Type B pancreatic cell (in vitro differentiated cells): ENCODE results near the gene TSPAN15. TPM values are rescaled to one million over a fixed set of nuclear protein-coding genes. Genes with fewer than 3 reads are reported as not detected.

ENCODE experiments used
- DNase-seq: peaks from one replicate; pipeline ENCODE4 v3.0.0; 2021; ENCODE audit warnings: mixed read lengths; ENCODE audit not compliant: unreplicated experiment; ENCODE audit errors: extremely low spot score
- H3K27ac Mint-ChIP-seq: 2 replicates; pipeline ENCODE4 v1.8.0; 2021; ENCODE audit warnings: mild to moderate bottlenecking, mixed read lengths
- H3K27me3 Mint-ChIP-seq: 2 replicates; pipeline ENCODE4 v1.8.0; 2021; ENCODE audit warnings: mixed read lengths
- H3K36me3 Mint-ChIP-seq: 2 replicates; pipeline ENCODE4 v1.8.0; 2021; ENCODE audit warnings: mixed read lengths
- H3K4me1 Mint-ChIP-seq: one replicate; pipeline ENCODE4 v1.8.0; 2021; ENCODE audit warnings: mixed read lengths; ENCODE audit not compliant: unreplicated experiment
- H3K4me3 Mint-ChIP-seq: 2 replicates; pipeline ENCODE4 v1.8.0; 2021; ENCODE audit warnings: mild to moderate bottlenecking, mixed read lengths
- H3K9me3 Mint-ChIP-seq: 2 replicates; pipeline ENCODE4 v1.8.0; 2021; ENCODE audit warnings: mixed read lengths
- CTCF ChIP-seq: fragments of 200-600 bp; sonication (generic); conservative IDR thresholded peaks from 2 replicates; pipeline ENCODE4 v1.5.0; 2021; ENCODE audit warnings: antibody characterized with exemption, mild to moderate bottlenecking
- total RNA-seq: library from RNA; stranded (reverse); gene quantifications from 2 replicates; pipeline ENCODE4 v1.2.1, GENCODE V29; 2021; ENCODE audit warnings: low replicate concordance

Gene TSPAN15
- total RNA-seq, 1 donor from 2014 or later: 19.7 TPM

GRCh38 chr10:69497231-69497561, 45.9 kb downstream of the TSPAN15 start:
- no peaks in the 10 kb centered on the region for H3K36me3 Mint-ChIP-seq
- H3K4me3 Mint-ChIP-seq: no peak overlapping the region
- DNase-seq: no peak
- peaks cover 10% of the 10 kb centered on the region for H3K4me1 Mint-ChIP-seq
- no peak overlapping the region for H3K27ac Mint-ChIP-seq
- TF ChIP-seq CTCF: no peak
- H3K27me3 Mint-ChIP-seq: no peaks in the 10 kb centered on the region
- H3K9me3 Mint-ChIP-seq: no peaks in the 10 kb centered on the region

- H3K27me3 Mint-ChIP-seq: no peaks in the 10 kb centered on the region
- peaks cover 8% of the 10 kb centered on the region for H3K4me1 Mint-ChIP-seq
- H3K27ac Mint-ChIP-seq: no peak overlapping the region
- no peaks in the 10 kb centered on the region for H3K9me3 Mint-ChIP-seq
- no peak overlapping the region for H3K4me3 Mint-ChIP-seq
- DNase-seq: no peak
- no peak for TF ChIP-seq CTCF
- no peaks in the 10 kb centered on the region for H3K36me3 Mint-ChIP-seq
These were observed 46.5 kb downstream of the TSPAN15 start for GRCh38 chr10:69497611-69498390.

DNA sequence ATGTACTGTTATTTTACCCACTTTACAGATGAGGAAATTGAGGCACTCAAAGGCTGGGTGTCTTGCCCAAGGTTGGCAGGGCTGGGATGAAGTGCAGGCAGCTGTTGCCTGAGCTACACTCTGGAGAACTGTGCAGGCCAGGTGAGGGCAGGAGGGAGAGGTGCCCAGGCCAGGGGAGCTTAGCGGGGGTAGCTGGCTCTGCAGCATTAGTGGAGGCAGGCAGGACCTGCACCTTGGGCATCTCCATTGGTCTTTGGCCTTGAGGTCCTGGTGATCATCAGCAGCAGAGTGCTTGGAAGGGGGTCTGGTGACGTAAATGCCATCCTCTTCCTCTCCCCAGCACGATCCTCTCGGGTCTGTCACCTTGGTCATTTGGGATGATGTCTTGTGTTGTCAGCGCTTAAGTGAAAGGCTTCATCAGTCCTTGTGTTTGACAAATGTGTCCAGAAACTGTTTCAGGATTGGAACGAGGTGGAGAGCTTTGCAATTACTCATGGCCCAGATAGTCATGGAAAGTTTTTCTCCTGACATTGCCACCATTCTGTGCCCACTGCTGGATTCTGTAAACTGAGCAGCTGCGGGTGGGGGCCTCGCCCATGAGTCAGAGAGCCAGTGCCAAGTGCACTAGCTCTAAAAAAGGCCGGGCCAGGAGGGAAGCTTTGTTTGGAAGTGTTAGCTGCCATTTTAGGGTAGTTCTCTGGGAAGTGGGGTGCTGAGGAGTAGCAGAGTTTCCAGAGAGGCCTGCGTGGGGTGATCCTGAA, 47.6 kb downstream of the TSPAN15 start:
- no peaks in the 10 kb centered on the region for H3K27me3 Mint-ChIP-seq
- H3K36me3 Mint-ChIP-seq: no peaks in the 10 kb centered on the region
- no peak for DNase-seq
- no peak overlapping the region for H3K27ac Mint-ChIP-seq
- H3K4me3 Mint-ChIP-seq: no peak overlapping the region
- no peak for TF ChIP-seq CTCF
- no peaks in the 10 kb centered on the region for H3K9me3 Mint-ChIP-seq
- H3K4me1 Mint-ChIP-seq: peaks cover 8% of the 10 kb centered on the region

DNA sequence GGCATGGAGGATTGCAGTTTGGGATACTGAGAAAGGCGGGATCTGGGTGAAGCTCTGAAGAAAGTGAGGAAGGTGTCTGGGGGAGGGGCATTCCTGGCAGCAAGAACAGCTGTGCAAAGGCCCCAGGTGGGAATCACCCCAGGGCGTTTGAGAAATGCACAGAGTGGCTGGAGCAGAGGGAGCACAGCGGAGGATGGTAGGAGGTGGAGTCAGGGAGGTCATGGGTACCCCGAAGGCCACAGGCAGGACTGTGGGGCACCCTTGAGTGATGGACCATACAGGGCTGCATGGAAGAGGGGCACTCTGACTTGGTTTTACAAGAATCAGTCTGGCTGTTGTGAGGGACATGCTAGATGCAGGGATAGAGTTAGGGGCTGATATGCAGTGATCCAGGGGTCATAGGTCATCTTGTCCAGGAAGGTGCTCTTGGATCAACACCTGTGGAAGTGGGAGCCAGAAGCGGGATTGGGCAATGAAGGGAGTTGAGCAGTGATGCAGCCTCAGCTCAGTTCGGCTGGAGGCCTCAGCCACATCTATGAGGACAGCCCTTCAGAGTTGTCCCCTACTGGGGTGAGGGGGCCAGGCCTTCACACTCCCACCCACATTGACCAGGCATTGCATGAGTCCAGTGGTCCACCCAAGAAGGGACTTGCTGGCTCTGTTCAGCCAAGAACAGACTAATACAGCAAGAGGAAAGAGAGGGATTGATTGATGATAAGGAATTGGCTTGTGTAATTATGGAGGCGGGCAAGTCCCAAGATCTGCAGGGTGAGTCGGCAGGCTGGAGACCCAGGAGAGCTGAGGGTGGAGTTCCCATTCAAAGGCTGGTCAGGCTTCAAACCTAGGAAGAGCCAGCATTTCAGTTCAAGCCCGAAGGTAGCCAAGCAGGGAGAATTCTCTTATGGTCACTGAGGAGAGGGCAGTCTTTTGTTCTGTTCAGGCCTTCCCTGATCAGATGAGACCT, 48.7 kb downstream of the TSPAN15 start:
- no peaks in the 10 kb centered on the region for H3K9me3 Mint-ChIP-seq
- no peak overlapping the region for H3K27ac Mint-ChIP-seq
- peak; percentile 50 for DNase-seq
- no peak for TF ChIP-seq CTCF
- peaks cover 5% of the 10 kb centered on the region for H3K4me1 Mint-ChIP-seq
- H3K27me3 Mint-ChIP-seq: no peaks in the 10 kb centered on the region
- H3K36me3 Mint-ChIP-seq: no peaks in the 10 kb centered on the region
- H3K4me3 Mint-ChIP-seq: no peak overlapping the region

DNA sequence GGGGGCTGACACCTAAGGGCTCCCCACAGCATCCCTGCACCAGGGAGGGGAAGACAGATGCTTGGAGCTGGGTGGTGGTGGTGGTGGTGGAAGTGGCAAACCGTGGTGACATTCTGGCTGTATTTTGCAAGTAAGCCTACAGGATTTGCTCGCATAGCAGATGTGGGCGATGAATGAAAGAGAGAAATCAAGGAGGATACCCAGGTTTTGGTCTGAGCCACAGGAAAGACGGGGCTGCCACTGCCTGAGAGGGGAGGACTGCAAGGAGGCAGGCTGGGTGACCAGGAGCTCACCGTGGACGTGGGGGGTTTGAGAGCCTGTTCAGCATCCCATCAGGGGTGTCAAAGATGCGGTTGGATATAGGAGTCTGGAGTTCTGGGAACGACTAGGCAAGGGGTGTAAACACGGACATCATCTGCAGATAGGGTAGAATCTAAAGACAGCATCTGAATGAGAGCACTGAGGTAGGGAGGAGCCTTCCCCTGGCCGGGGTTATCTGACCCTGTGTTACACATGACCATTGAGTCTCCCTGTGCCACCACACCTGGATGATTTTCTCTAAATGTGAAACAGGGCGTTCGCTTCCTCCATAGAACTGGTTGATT, 49.7 kb downstream of the TSPAN15 start:
- H3K36me3 Mint-ChIP-seq: no peaks in the 10 kb centered on the region
- no peak overlapping the region for H3K27ac Mint-ChIP-seq
- TF ChIP-seq CTCF: no peak
- peak; percentile 25 for DNase-seq
- no peaks in the 10 kb centered on the region for H3K27me3 Mint-ChIP-seq
- no peaks in the 10 kb centered on the region for H3K9me3 Mint-ChIP-seq
- no peak overlapping the region for H3K4me3 Mint-ChIP-seq
- peaks cover 5% of the 10 kb centered on the region for H3K4me1 Mint-ChIP-seq
